Heart left ventricle (tissue), 16 donors: ENCODE data around the gene CD7. TPM values are rescaled to one million over a fixed set of nuclear protein-coding genes. Genes with fewer than 3 reads are reported as not detected.

ENCODE experiments used
- ATAC-seq, 4 donors: fragments of 200-7000 bp; cut with Tn5 transposase; one replicate each; pipeline ENCODE4 v1.9.1; 2020 to 2022; ENCODE audit warnings: moderate library complexity in 4 of 4, mild to moderate bottlenecking in 3 of 4, moderate number of reproducible peaks in 1 of 4
- DNase-seq, 5 donors: peaks; one replicate each; pipeline ENCODE4 v3.0.0-alpha.2; 2020
- H3K27ac ChIP-seq, 12 donors: fragments of 200-600 bp; sonication (generic) in 4 of 12; one replicate each; pipeline versions ENCODE4 v1.5.0 to v1.8.0; 2016 to 2022; ENCODE audit warnings: mild to moderate bottlenecking in 2 of 12
- H3K27me3 ChIP-seq, 9 donors: fragments of 200-600 bp; sonication (generic) in 2 of 9; one replicate each; pipeline versions ENCODE4 v1.5.1 to v1.8.0; 2016 to 2022; ENCODE audit warnings: mild to moderate bottlenecking in 3 of 9
- H3K36me3 ChIP-seq, 9 donors: fragments of 200-600 bp; sonication (generic) in 2 of 9; one replicate each; pipeline versions ENCODE4 v1.5.0 to v1.8.0; 2018 to 2022; ENCODE audit warnings: mild to moderate bottlenecking in 2 of 9
- H3K4me1 ChIP-seq, 12 donors: fragments of 200-600 bp; sonication (generic) in 4 of 12; one replicate each; pipeline versions ENCODE4 v1.5.0 to v1.8.0; 2016 to 2022; ENCODE audit warnings: mild to moderate bottlenecking in 3 of 12
- H3K4me3 ChIP-seq, 12 donors: fragments of 200-600 bp; sonication (generic) in 4 of 12; one replicate each; pipeline versions ENCODE4 v1.5.0 to v1.8.0; 2017 to 2022; ENCODE audit warnings: mild to moderate bottlenecking in 9 of 12, moderate library complexity in 4 of 12
- H3K9me3 ChIP-seq, 12 donors: fragments of 200-600 bp; sonication (generic) in 4 of 12; one replicate each; pipeline versions ENCODE4 v1.5.0 to v1.8.0; 2016 to 2022; ENCODE audit warnings: mild to moderate bottlenecking in 1 of 12
- CTCF ChIP-seq, 12 donors: fragments of 200-600 bp; sonication (generic) in 4 of 12; IDR thresholded peaks; one replicate each; pipeline versions ENCODE4 v1.5.0 to v1.8.0; 2018 to 2022; ENCODE audit warnings: antibody characterized with exemption in 12 of 12, mild to moderate bottlenecking in 5 of 12
- POLR2A ChIP-seq, 2 donors: fragments of 450-650 bp; IDR thresholded peaks; one replicate each; pipeline ENCODE4 v1.6.1; 2017; ENCODE audit warnings: antibody characterized with exemption in 2 of 2, mild to moderate bottlenecking in 2 of 2, moderate library complexity in 2 of 2
- WGBS, 4 donors: extraction: QIAGEN DNeasy Blood & Tissue Kit in 2 of 4; methylation state at CpG; one replicate each; pipeline versions ENCODE4 v1.1.5 to v1.1.7; 2013 to 2018; 5-methylcytosine and 5-hydroxymethylcytosine counted together
- intact Hi-C, 10 donors: fragments of 100-400 bp; cut with DNase I; formaldehyde crosslinking; loops; one replicate each; pipeline versions ENCODE4 v1.11.1 to v1.14.2; 2022
- polyA plus RNA-seq, 2 donors: library from polyadenylated mRNA; stranded (reverse); fragments of 200-250 nt; gene quantifications; one replicate each; pipeline ENCODE4 v1.2.3, GENCODE V29; 2013
- total RNA-seq, 9 donors: library from RNA; depleted of rRNA in 2 of 9; stranded (reverse); fragments of >200 nt in 2 of 9; fragmentation: NEBNext Ultra II Directional in 3 of 9; extraction: Animal tissue kit (Norgen Biotek cat#: 25700) in 3 of 9; gene quantifications; one replicate each; pipeline versions ENCODE4 v1.1.0 to v1.2.4, GENCODE V29; 2016 to 2023
- donor health status: ischemic (EF 13 %, LVEDD 7.1; RV severe dilation, severe dysfunction).
- donor health status: healthy with polysubstance abuse.
- donor health status: DM: no; HTN: yes; CAD: no.
- donor health status: DM: no; HTN: no; CAD: no.
- donor health status: ischemic (EF 25% LVEDD 6.9; RV normal size, moderate dysfunction).
- donor health status: ischemic (EF 25% LVEDD 5.7; RV mildly dilated, moderate dysfunction).
- donor health status: healthy.
- donor health status: DM: yes; HTN: yes; CAD: no.
- donor health status: ischemic (EF 35%, LVEDD 5.7; RV mildly dilated, moderate dysfunction).
- donor health status: nonischemic (EF 11% LVEDD 7.7; RV severe dilation, severe dysfunction).
- donor health status: DM: yes; HTN: yes; CAD: no.
- donor health status: PGD.
- donor health status: ischemic (EF 29% LVEDD 5.4; RV normal size, mild dysfunction).
- donor health status: nonischemic (EF 23%, LVEDD 6.1; RV moderate dilation, normal function).

Gene CD7
- total and polyA plus RNA-seq, 11 donors = 0.21 to 8.6 (median 0.42) TPM; not detected in 2

GRCh38 chr17:82316651-82317393, 586 bp downstream of the CD7 start:
- DNase-seq (peak in 2 of 5 donors; percentile 27 to 56), ATAC-seq (no peak)
- Histone ChIP-seq H3K36me3 (no peaks in the 10 kb centered on the region), H3K27me3 (peaks cover 8 to 53% (median 25%) of the 10 kb centered on the region in 9 donors), H3K9me3 (no peaks in the 10 kb centered on the region), H3K27ac (peak overlapping the region in 1 of 12 donors; percentile 28), H3K4me1 (peaks cover 0 to 29% (median 4%) of the 10 kb centered on the region in 12 donors), H3K4me3 (peak overlapping the region in 2 of 12 donors; percentile 5 to 49)
- 74 to 84% (median 76%) methylated on average over 18 to 29 of the region's 29 CpGs for WGBS, 4 donors
- no peak for TF ChIP-seq CTCF (IDR thresholded peaks at IDR 0.05)
- no peak for TF ChIP-seq POLR2A (IDR thresholded peaks at IDR 0.05)
- intact Hi-C loops = no loop called here

DNA sequence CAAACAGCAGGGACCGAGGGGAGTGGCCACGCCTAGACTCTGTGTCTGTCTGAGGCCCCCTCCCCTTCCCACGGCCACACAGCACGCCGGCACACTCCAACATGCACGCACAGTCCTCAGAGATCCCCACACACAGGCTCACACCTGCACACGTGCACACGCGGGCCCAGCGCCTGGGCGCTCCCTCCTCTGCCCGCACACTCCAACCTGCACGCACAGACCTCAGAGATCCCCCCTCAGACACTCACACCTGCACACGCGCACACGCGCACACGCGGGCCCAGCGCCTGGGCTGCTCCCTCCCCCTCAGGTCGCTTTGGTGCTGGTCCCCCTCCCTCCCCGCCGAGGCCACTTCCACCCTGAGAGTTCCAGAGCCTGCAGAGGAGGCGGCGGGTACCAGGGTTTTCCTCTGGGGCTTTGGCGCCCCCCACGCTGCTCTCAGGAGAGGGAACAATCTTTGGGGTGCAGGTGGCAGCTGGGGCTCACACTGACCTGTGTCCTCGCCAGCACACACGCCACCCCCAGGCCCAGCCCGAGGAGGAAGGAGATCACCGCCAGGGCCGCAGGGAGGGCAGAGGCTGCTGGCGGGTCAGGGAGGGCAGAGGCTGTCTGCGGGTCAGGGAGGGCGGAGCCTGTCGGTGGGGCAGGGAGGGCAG, 1.6 kb downstream of the CD7 start:
- Histone ChIP-seq H3K9me3 (no peaks in the 10 kb centered on the region), H3K4me3 (peak overlapping the region in 3 of 12 donors; percentile 19 to 49 (median 25)), H3K4me1 (peaks cover 0 to 21% (median 0%) of the 10 kb centered on the region in 12 donors), H3K27me3 (peaks cover 8 to 53% (median 28%) of the 10 kb centered on the region in 9 donors), H3K27ac (no peak overlapping the region), H3K36me3 (no peaks in the 10 kb centered on the region)
- 23 to 38% (median 32%) methylated on average over 20 to 36 of the region's 36 CpGs for WGBS, 4 donors
- intact Hi-C loops = no loop called here
- TF ChIP-seq CTCF (IDR thresholded peaks at IDR 0.05) (no peak), POLR2A (IDR thresholded peaks at IDR 0.05) (no peak)
- ATAC-seq (peak in 1 of 4 donors; percentile 29), DNase-seq (peak in 1 of 5 donors; percentile 28)

DNA sequence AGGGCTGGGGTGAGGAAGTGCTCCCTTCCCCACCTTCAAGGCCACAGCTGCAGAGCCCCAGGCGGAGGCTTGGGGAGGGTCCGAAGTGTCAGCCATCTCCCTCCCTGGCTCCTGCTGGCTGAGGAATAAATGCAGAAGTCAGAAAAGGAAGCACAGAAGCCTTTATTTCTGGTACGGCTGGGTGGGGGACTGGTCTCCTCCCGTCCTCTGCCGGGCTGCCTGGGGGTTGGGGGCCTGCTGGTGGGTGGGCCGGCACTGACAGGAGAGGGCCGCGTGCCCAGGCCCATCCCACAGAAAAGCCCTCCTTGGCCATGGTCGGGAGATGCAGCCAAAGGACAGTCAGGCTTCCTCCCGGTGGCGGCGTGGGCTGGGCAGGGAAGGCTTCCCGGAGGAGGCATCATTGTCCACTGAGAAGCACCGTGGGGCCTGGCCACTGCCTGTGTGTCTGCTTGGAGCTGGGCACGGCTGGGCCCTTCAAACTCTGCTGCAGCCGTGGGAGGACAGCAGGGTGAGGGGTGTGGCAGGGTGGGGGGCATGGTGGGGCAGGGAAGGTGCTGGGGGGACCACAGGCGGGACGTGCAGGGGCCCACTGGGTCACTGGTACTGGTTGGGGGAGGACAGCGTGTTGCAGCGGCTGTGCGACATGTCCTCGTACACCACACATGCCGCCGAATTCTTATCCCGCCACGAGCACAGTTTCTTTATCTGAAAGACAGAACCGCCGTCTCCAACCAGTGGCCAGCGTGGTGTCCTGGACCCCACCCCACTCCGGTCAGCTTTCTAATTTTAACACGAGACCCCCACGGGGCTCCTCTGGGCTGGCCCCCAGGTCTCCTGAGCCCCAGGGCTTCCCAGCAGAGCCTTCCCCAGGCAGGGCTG, 2.4 kb downstream of the CD7 start:
- no peaks in the 10 kb centered on the region for H3K36me3 ChIP-seq
- TF ChIP-seq CTCF (IDR thresholded peaks at IDR 0.05) = no peak
- TF ChIP-seq POLR2A (IDR thresholded peaks at IDR 0.05) = no peak
- WGBS, 4 donors = 39 to 43% (median 42%) methylated on average over 22 to 32 of the region's 32 CpGs
- peaks cover 8 to 58% (median 32%) of the 10 kb centered on the region in 9 donors for H3K27me3 ChIP-seq
- no peak for DNase-seq
- H3K9me3 ChIP-seq = no peaks in the 10 kb centered on the region
- intact Hi-C loops = no loop called here
- peaks cover 0 to 20% (median 0%) of the 10 kb centered on the region in 12 donors for H3K4me1 ChIP-seq
- no peak overlapping the region for H3K27ac ChIP-seq
- peak overlapping the region in 2 of 12 donors; percentile 25 to 49 for H3K4me3 ChIP-seq
- peak in 1 of 4 donors; percentile 5 for ATAC-seq
